SKM-1 treated with dmso at 0.1 percent for 144 hours (cell line): ENCODE results near the gene TANGO6.

Experiments
- DNase-seq: peaks from one replicate; lab custom pipeline; 2025; ENCODE audit not compliant: unreplicated experiment; lab: John Stamatoyannopoulos, UW

The TANGO6 gene

DNA sequence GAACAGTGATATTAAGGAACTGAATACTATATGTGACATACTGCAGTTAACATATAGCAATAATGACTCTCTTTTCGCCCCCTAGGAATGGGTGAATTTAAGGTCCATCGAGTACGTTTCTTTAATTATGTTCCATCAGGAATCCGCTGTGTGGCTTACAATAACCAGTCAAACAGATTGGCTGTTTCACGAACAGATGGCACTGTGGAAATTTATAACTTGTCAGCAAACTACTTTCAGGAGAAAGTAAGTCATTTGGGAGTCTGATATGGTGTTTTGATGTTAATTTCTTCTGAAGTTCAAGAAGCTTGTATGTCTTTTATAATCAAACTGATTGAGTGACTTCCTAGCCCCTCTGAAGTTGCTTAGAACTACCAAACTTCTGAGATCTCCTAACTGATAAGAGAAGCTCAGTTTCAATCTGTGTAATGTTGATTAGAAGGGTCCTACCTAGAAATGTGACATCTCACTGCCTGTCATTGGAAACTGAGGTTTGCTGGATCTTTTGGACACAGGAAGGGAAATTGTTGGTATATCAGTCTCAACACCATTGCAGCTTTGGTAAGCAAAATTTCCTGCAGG is 290.1 kb downstream of the TANGO6 start:
- no peak for DNase-seq
